GM18861 (cell line): ENCODE data around the gene NKIRAS2.
"Not testable (repeated sequence)": the region's sequence is repeated elsewhere in the genome, so short reads cannot be mapped to it uniquely, and the experiment has no call there.

Source experiments
- ATAC-seq: cut with Tn5 transposase; IDR thresholded peaks from one replicate; pipeline ENCODE4 v1.9.1; 2021; ENCODE audit not compliant: unreplicated experiment

The NKIRAS2 gene

DNA sequence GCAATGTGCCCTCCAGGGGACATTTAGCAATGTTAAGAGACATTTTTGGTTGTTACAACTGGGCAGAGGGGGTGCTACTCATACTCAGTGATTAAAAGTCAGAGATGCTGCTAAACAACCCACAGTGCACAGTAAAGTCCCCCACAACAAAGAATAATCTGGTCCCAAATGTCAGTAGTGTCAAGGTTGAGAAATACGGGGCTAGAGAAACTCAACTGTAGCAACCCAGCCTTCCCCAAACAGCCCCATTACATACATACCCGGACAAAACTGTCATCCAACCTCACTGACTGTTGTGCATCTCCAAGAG, 23.1 kb upstream of the NKIRAS2 start:
- no peak for ATAC-seq

DNA sequence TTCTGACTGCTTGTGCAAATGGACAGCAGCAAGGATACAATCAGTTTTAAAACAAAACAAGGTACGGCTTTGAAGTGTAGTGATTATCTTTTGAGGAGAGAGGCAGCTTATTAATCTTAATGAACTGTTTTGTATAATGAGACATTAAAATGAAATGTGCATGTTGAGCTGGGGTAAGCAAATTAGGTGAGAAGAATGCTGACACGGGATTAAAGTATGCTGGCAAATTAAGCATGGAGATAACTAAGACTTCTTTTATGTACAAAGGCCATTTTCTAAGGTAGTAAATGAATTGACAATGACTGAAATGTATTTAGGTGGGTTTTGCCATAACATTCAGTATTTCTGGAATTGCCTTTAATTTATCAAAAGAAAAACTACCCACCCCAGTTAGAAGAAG, 21.4 kb upstream of the NKIRAS2 start:
- ATAC-seq, result no peak

DNA sequence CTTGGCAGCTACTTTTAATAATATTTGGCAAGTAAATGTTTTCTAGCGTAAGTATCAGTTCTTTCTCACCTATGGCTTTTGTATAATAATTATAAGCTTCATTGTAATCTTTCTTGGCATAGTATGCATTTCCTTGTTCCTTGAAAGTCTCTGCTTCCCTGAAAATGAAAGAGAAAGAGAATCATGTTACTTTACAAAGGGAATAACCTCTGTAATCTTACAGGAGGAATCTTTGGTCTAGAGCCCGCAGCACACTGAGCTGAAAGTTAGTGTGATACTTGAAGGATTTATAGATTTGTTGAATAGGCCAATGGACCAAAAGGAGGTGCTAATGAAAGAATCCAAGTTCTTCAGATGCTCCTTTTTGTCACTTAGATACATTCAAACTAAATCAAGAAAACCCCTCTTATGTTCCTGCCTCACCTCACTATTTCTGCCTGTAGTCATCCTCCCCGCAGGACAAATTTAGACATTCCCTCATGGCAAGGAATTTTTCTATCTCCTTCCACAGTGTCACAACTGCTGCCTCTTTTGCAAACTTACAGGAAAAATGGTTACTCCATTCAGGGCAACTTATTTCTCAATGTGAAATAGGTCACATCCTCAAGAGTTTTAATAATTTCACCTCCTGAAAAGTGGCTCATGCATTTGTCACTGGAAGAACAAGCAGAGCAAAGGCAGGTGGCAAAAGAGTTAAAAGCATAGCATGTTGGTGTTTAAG, 19.3 kb upstream of the NKIRAS2 start:
- no peak for ATAC-seq

DNA sequence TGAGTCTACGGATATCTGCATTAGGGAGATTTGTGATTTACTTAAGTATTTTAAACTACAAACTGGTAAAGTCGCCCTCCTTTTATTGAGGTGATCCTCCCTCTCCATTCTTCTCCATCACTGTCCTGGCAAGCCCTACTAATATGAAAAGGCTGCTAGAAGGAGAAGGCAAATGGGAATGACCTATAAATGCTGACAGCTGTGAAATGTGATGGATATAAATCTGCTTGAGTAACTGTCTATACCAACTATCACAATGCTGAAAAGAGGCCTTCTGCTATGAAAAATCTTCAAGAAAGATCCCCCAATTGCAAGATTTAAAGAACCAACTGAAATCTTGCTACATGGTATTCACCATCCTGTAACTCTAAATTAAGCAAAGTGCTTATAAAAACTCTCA, 18.2 kb upstream of the NKIRAS2 start:
- ATAC-seq, result no peak

DNA sequence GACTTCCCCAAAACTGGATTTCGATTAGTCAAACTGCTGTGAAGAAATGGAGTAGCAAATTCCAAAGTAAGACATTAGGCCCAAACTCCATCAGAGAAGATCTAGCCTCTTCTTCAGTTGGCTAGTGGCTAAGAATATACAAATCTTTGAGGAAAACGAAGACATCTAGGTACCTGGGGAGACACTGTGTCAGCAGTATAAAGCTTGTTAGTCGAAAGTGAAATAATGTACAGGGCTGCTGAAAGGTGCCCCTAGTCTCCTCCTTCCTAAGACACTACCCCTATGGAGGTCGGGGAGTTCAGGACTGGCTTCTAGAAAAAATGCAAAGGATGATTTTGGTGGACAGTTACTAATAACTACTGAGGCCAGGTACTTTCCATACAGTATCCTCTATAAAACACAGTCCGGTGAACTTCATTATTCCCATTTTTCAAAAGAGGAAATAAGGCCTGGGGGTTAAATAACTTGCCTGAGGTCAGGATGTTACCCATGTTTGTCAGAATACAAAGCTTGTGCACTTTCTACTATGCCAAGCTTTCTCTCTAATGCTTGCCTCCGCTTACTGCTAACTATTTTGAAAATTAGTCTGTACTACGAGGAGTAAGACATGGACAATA, 17.6 kb upstream of the NKIRAS2 start:
- no peak for ATAC-seq

DNA sequence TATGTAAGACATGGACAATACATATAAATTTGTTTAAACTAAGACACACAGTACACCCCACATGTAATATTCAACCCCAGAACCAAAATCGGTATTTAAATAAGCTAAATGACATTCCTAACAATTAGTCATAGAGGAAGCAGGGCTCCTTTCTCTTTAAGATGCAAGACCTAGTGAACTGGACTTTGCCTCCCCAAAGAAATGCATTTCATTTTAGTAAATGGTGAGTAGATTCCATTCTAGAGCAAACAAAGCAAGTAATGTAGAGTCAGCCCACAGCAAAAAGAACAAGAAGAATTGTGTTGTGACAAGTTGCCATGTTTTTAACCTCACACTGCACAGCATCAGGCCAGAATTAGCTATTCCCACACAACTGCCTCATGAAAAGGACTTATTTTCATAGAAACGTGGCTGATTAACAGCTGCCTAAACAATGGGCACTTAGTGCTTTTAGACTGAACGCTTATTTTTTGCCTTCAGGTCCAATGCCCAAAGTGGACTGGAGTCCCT, 17.0 kb upstream of the NKIRAS2 start:
- no peak for ATAC-seq

DNA sequence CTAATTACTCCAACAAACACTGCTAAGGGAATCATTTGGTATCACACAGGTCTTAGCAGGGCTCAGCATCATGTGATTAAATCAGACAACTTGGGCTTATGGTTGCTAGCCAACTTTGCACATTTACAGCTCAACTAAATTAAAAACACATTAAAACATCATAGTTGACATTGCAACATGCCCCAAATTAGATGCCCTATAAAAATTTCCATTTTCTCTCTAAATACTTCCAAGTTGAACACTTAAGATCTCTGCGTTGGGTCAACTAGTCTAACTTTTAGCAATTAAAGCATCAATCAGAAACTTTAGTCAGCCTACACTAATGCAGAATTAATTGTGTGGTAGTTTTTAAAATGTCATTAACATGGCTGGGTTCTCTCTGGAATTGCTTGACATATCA, 14.7 kb upstream of the NKIRAS2 start:
- no peak for ATAC-seq

DNA sequence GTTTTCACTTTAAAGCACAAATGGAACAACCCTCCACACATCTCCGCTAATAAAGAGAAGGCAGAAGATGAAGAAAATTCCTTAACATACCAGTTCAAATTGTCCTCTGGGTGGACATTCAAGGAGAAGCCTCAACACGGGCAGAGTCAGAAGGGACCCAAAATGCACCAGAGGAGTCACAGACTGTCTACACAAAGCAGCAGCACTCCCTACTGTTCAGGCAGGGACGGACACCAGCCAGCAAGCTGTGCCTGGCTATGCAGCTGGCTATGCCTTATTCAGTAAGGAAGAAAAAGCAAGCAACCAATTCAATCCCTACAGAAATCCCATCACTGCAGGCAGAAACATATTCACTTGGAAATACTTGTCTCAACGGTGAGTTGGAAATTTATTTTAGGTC, 10.7 kb upstream of the NKIRAS2 start:
- ATAC-seq, result no peak

DNA sequence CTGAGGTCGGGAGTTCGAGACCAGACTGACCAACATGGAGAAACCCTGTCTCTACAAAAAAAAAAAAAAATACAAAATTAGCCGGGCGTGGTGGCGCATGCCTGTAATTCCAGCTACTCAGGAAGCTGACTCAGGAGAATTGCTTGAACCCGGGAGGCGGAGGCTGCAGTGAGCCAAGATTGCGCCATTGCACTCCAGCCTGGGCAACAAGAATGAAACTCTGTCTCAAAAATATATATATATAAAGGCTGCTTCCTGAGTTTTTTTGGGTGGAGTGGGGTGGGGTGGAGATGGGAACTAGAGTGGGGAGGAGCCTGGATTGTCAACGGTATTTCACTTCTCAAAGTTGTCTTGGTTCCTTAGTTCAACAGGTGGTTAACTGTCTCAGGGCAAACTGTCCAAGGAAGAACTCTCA, 9.6 kb upstream of the NKIRAS2 start:
- ATAC-seq, result not testable (repeated sequence)

DNA sequence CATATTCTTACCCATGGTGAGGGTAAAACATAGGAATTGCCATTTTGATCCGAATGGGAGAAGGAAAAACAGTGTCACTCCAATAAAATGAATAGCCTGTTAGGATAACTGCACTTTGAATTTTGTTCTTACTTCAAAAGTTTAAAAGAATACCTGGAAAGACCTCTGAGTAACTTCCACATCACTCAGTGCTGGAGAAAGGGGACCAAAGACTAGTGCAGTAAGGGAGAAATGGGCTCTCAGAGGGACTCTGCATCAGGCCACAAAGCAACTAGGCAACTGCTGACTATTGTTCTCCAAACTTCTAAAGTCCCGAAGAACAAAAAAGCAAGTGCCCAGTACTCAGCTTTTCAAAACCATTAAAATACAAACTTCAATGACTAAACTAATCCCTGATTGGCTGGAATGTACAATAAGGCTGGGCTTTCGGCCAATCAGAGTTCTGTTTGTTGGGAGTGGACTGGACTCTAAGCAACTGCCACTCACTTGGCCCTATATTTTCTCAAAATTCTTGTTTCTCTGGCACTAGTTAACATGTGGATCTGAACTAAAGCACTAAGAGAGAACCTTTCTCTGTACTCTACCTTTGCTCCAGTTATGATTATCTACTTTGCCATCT, 8.9 kb upstream of the NKIRAS2 start:
- no peak for ATAC-seq

DNA sequence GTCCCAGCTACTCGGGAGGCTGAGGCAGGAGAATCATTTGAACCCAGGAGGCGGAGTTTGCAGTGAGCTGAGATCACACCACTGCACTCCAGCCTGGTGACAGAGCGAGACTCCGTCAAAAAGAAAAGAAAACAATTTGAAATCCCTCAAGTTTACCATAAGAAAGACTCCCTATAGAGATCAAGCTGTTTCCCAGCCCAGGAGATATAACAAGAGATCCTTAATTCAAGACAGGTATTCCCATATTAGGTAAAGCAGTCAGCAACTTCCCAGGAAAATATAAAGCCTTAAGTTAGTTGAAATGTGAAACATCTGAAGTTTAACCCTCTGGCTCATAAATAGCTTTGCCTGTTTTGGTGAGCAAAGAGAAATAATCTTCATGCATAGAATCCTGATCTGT, 7.5 kb upstream of the NKIRAS2 start:
- ATAC-seq, result not testable (repeated sequence)

DNA sequence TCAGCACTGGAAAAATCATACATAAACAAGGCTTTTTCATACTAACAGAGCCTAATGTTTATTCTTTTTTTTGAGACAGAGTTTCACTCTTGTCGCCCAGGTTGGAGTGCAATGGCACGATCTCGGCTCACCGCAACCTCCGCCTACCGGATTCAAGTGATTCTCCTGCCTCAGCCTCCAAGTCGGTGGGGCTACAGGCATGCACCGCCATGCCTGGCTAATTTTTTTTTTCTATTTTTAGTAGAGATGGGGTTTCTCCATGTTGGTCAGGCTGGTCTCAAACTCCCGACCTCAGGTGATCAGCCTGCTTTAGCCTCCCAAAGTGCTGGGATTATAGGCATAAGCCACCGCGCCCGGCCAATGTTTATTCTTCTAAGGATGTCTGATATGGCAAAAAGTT, 6.2 kb upstream of the NKIRAS2 start:
- ATAC-seq, result not testable (repeated sequence)

DNA sequence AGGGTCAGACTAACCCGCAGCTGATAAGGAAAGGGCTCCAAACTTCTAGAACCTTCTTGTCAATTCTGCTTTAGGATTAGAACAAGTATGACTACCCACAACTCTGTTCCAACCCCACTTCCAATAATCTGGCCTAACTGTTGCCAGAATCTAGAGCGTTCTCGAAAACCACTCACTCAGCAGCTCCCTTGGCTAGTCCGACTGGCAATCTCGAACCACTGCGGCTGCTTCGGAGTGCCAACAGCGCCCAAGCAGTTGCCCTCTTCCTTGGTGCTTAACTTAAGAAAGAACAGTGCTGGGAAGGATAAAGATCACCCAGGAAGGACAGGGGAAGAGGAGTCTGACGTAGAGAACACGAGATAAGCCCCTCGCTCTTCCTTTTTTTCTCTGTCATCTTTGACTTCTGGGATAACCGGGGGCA, 3.5 kb upstream of the NKIRAS2 start:
- ATAC-seq, result no peak

DNA sequence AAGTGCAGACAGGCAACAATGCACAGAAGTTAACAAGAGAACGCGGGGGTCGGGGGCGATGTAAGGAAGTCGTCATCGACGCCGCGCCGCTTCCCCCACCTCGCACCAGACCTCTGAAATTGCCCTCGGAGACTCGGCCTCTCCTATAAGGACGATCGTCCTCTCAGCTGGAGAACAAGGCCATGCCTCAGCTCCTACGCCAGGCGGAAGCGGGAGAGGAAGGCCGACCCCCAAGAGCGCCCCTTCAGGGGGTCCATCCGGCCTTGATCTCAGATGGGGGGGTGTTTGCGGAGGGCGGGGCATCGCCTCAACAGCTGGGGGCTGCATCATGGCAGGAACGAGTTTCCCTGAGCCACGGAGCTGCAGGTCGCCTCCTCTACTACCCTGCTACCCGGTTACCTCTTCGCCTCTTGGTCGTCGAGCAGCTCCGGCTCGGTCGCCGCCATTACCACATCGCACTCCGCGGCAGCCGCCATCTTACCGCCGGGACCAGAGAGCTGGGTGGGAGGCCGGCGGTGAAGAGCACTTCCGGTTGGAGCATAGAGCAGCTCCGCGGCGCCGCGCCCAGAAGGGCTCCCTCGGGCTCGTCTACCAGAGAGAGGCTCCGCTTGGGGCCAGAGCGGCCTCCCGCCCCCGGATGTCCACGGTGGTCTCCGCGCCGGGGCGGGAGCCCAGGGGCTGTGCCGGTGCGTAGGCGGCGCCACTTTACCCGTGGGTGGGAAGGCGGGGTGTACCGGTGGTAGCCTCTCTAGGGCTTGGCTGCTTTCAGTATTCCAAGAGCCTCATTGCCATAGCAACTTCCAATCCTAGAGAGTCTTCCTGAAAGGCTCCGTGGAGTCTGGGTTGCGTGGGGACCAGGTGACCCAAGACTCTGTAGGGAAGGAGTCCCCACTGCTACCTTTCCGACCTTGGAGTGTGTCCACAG, 2.7 kb upstream of the NKIRAS2 start, which contains the start of gene DNAJC7:
Gene DNAJC7 (minus strand): TSS at position 499 of the 925 bp plus-strand sequence. CDS start 23 bp downstream, at position 476.
- ATAC-seq, result peak; percentile 79

DNA sequence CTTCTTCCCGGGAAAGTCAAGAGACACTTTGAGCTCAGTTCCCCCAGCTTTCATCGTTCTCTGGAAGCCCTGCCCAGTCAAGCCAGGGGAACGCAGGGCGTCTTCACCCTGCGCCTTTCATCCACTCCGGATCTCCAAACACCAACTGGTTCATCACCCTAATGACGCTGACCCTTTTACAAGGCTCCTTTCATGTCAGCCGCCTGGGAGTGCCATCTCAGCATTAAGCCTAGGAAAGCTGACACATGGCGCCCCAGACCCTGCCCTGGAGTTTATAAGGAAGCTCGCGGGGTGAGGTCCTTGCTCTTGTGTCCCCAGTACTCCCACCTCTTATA, 2.1 kb upstream of the NKIRAS2 start:
- ATAC-seq, result no peak

DNA sequence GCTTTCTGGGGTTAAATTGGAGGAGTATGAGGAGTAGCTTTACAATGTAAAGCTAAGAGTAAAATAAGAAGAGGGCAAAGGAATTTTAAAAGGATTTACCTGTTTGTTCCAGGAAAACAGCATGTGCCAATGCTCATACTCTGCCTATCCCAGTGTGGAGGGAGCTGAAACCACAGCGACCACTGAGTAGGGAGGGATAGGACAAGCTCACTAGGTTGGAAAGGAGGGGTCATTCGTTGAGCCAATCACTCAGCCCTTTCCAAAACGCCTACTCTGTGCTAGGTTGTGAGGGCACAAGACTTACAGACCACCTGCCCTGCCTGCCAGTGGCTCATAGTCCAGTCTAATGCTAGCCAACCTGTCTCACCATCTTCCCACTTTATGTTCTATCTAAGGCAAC, 1.6 kb upstream of the NKIRAS2 start:
- no peak for ATAC-seq

DNA sequence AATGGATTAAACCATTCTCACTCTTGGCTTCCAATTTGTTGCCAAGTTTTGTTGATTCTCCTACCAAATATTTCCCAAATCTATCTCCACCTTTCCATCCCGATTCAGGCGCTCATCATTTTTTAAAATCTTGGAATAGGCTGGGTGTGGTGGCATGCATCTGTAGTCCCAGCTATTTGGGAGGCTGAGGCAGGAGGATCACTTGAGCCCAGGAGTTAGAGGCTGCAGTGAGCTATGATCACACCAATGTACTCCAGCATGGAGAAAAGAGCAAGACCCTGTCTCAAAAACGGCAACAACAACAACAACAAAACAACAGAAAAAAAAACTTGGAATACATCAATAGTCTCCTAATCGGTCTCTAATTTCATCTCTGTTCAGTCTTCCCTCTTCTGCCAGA, 902 bp upstream of the NKIRAS2 start:
- no peak for ATAC-seq

DNA sequence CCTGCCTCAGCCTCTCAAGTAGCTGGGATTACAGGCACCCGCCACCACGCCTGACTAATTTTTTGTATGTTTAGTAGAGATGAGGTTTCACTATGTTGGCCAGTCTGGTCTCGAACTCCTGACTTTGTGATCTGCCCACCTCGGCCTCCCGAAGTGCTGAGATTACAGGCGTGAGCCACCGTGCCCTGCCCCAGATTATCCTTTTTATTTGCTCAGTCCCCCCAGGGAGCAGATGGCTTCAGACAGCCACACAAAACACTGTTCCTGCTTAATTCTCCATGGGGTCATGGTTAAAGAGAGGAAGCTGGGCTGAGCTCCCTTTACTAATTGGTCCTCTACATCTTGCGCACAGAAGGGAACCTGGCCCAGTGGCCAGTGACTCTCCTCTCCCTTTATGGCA, 955 bp downstream of the NKIRAS2 start:
- ATAC-seq, result not testable (repeated sequence)

DNA sequence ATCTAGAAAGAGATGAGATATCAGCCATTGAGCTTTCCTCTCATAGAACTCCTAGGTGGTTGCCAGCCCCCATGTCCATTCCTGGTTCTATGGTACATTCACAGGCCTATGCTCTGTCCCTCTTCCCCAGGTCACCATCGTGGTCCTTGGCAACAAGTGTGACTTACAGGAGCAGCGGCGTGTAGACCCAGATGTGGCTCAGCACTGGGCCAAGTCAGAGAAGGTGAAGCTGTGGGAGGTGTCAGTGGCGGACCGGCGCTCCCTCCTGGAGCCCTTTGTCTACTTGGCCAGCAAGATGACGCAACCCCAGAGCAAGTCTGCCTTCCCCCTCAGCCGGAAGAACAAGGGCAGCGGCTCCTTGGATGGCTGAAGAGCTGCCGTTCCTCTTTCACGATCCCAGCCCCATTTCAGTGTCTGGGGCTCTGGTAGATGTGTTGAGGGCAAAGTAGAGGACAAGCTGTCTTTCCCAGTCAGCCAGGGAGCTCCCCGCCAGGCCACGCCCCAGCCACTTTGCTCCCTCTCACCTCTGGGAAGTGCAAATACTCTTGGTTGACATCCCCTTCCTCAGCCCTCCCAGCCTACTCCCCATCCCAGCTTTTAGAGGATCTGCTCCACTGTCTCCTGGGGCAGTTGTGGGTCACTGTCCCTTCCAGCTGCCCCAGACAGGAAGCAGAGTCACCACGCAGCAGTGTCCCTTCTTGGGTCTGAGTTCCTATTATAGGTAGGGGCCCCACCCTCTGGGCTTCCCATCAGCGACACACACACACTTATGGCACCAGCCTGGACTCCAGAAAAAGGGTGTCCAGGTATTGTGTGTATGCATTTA, 3.8 kb downstream of the NKIRAS2 start:
- ATAC-seq, result no peak

DNA sequence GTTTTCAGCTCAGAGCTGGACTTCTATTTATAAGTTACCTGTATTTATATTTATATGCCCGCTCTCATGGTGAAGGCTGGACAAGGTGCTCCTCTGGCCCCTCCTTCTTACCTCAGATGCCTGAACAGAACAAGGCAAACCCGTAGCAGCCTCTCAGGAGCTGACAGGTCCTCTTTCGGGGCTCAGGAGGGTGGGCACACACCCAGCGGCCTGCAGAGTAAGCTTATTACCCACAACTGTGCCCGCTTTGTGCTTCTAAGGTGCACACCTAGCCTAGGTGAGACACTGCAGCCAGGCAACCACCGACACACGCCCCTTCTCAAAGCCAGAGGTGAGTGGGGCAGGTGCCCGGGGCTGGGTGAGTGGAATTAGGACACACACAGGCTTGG, 5.3 kb downstream of the NKIRAS2 start:
- no peak for ATAC-seq

DNA sequence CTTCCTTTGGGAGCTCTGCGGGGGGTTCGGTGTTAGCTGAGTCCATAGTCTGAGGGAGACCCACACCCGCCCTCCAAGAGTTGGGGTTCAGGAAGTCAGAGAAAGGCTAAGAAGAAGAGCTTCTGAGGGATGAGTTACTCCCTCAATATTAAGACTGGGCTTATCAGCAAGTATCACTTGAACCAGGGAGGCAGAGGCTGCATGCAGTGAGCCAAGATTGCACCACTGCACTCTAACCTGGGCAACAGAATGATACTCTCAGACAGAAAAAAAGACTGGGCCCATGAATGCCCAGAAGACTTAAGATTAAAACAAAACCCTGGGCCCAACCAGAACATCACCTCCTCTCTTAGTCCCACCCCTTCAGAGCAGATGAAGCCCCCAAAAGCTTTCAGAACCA, 6.0 kb downstream of the NKIRAS2 start:
- no peak for ATAC-seq
